ENCODE results near the gene SUSD1.
"Not testable (repeated sequence)": the region's sequence is repeated elsewhere in the genome, so short reads cannot be mapped to it uniquely, and the experiment has no call there.

The SUSD1 gene

DNA sequence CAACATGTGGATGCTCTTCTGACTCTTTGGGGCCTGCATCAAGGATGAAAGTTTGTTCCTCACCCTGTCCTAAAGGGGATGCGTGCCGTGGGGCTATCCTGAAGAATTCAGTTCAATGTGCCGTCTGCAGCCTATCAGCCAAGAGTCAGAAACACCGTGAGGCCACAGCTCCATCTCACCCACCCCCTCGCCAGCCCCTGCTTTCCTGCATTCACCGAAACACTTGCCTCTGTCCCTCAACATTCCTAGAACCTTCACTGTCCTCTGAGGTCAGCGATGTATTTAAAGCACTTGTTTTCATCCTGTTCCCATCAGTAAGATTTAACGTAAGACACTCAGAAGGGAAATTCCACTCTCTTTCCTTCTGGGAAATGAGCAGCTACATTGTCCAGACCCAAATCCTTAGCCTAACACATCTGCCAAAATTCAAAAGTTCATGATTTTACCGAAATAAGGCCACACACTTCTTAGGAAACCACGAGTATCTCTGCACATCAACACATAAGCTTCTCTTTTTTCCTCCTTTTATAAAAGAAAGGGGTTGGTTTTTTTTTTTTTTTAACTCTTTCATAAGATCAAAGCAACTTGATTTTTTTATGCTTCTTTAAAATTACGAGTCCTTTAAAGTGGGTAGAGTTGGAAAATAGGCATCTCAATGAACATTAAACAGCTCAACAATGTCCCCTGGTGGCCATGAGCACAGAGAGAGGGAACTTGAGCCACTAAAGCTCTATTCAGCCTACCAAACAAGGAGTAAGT, 100.7 kb downstream of the SUSD1 start:
- Histone ChIP-seq H3K4me3 (ENCODE audit: insufficient read depth, low read depth, low read length) (no peak overlapping the region), H3K4me1 (ENCODE audit: control insufficient read depth, insufficient read depth, low read length) (peaks cover 5% of the 10 kb centered on the region), H3K36me3 (ENCODE audit: control insufficient read depth, insufficient read depth, low read length) (no peaks in the 10 kb centered on the region), H3K27ac (ENCODE audit: insufficient read depth, low read depth, low read length, poor library complexity, severe bottlenecking) (no peak overlapping the region), H3K27me3 (ENCODE audit: control insufficient read depth, insufficient read depth, low read length, poor library complexity, severe bottlenecking) (no peaks in the 10 kb centered on the region), H3K9me3 (ENCODE audit: control insufficient read depth, low read length) (no peaks in the 10 kb centered on the region)
- WGBS, 2 experiments, result 76 to 79% methylated on average over 10 to 11 of the region's 11 CpGs

DNA sequence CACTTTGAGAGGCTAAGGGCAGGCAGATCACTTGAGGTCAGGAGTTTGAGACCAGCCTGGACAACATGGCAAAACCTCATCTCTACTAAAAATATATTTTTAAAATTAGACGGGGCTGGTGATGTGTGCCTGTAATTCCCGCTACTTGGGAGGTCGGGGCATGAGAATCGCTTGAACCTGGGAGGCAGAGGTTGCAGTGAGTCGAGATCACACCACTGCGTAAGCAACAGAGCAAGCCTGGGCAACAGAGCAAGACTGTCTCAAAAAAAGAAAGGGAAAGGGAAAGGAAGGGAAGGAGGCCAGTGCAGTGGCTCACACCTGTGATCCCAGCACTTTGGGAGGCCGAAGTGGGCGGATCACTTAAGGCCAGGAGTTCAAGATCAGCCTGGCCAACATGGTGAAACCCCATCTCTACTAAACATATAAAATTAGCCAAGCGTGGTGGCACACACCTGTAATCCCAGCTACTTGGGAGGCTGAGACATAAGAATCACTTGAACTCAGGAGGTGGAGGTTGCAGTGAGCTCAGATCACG, 101.4 kb downstream of the SUSD1 start:
- H3K4me3 ChIP-seq (ENCODE audit: insufficient read depth, low read depth, low read length), result not testable (repeated sequence)

DNA sequence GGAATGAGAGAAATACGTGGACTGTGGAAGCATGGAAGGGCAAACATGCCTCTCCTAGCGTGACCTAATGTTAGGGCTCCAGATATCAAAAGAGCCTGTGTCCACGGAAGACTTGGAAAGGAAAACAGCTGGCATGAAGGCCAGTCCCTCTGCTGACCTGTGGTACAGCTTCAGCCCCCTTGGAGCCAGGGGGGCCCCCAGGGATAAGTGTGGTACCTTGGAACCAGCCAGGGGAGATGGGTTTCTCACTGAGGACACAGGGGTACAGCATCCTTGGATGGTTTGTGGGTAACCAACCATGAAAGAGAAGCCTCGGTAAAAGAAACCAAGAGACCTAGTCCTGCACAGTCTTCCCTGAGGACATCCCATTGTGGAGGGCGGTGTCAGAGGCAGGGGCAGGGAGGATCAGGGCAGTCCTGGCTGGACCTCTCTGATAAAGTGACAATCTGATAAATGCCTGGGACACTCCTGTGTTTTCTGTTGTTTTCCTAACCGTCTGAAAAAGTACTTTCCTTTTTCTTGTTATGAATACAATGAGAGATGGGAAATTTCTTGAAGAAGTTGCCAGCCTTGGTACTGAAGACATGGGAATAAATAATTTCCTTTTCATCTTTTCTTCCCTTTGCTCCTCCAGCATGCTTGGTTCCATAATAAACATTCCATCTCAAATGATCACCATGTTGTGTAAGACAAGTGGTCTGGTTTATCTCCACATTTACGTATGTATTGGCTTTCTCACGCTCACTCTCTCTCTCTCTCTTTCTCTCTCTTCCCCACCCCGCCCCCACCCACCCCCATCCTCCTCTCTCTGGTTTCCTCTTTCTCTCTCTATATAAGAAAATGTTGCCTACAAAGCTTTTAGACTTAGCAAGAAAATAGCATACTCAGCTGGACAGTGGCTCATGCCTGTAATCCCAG, 102.1 kb downstream of the SUSD1 start:
- no peaks in the 10 kb centered on the region for H3K27me3 ChIP-seq (ENCODE audit: control insufficient read depth, insufficient read depth, low read length, poor library complexity, severe bottlenecking)
- WGBS, 2 experiments, result 90 to 93% methylated on average over 7 to 8 of the region's 9 CpGs
- peaks cover 5% of the 10 kb centered on the region for H3K4me1 ChIP-seq (ENCODE audit: control insufficient read depth, insufficient read depth, low read length)
- no peaks in the 10 kb centered on the region for H3K36me3 ChIP-seq (ENCODE audit: control insufficient read depth, insufficient read depth, low read length)
- no peaks in the 10 kb centered on the region for H3K9me3 ChIP-seq (ENCODE audit: control insufficient read depth, low read length)
- H3K4me3 ChIP-seq (ENCODE audit: insufficient read depth, low read depth, low read length), result no peak overlapping the region
- no peak overlapping the region for H3K27ac ChIP-seq (ENCODE audit: insufficient read depth, low read depth, low read length, poor library complexity, severe bottlenecking)

More for the DNA sequence above, 101.4 kb downstream of the SUSD1 start:
- H3K27me3 ChIP-seq (ENCODE audit: control insufficient read depth, insufficient read depth, low read length, poor library complexity, severe bottlenecking); H3K9me3 ChIP-seq (ENCODE audit: control insufficient read depth, low read length); H3K27ac ChIP-seq (ENCODE audit: insufficient read depth, low read depth, low read length, poor library complexity, severe bottlenecking); H3K4me1 ChIP-seq (ENCODE audit: control insufficient read depth, insufficient read depth, low read length); H3K36me3 ChIP-seq (ENCODE audit: control insufficient read depth, insufficient read depth, low read length): not testable (repeated sequence)
- WGBS, 2 experiments, result 93 to 95% methylated on average over 10 of the region's 10 CpGs

DNA sequence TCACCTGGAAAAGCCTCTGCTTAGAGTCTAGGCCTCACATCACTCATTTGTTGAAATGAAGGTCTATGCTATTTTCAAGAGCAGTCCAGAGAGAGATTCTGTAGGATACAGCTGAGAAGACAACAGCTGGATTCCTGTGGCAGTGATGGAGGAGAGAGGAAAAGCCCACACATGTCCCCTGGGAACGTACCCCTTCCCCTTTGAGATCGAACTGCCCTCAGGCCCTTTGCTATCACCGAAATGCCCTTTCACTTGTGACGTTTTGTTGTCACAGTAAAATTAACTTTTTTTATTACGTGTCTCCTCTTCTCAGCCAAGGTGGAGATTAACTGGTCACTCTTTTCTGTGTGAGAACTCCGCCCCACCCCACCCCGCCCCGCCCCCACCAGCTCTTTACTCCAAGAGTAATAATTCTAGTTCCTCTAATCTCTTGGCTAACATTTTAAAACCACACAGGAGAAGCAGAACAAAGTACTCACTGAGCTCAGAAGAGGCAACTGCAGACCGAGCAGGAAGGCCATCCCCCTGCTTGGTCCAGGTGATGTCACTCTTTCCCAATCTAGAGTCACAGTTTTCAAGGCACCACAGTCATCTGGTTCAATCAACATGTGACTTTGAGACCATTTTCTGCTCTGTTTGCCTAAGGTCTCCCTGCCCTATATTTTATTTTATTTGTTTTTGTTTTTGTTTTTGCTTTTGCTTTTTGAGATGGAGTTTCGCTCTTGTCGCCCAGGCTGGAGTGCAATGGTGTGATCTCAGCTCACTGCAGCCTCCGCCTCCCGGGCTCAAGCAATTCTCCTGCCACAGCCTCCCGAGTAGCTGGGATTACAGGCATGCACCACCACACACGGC, 105.6 kb downstream of the SUSD1 start:
- WGBS, 2 experiments, result 90 to 92% methylated on average over 12 to 13 of the region's 15 CpGs

DNA sequence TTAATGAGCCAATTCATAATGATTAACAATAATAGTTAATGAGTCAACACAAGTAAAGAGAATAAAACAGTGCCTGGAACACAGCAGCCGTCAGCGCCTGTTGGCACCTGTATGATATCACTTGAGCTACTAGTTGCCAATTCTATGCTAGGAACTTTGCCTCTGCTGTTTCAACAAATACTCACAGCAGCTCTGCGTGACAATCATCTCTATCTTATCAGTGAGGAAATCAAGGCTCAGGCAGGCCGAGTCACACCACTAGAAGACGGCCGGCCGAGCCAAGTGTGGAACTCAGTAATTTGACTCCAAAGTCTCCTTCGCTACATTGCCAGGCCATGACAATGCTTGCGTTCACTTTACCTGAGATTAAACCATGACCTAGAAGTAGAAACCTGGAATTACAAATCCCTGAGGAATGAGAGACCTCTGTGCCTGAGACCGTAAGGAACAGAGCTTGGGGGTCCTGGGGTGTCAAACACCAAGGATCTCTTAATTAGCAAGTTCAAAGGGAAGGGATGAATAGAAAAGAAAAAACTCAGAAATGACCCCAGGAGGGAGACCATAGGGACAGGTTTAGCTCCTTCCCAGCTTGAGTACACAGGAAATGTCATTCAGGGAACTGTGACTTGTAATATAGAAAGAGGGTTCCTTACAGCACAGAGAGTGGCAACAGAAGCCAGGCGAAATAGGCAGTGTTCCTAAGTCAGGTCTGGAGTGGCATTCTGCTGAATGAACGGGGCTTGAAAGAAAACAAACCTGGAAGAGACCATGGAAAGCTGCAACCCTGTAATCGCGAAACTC, 109.1 kb downstream of the SUSD1 start:
- H3K4me3 ChIP-seq (ENCODE audit: insufficient read depth, low read depth, low read length), result no peak overlapping the region
- H3K27ac ChIP-seq (ENCODE audit: insufficient read depth, low read depth, low read length, poor library complexity, severe bottlenecking), result no peak overlapping the region
- H3K9me3 ChIP-seq (ENCODE audit: control insufficient read depth, low read length), result no peaks in the 10 kb centered on the region
- H3K36me3 ChIP-seq (ENCODE audit: control insufficient read depth, insufficient read depth, low read length), result no peaks in the 10 kb centered on the region
- no peaks in the 10 kb centered on the region for H3K27me3 ChIP-seq (ENCODE audit: control insufficient read depth, insufficient read depth, low read length, poor library complexity, severe bottlenecking)
- WGBS, 2 experiments, result 60 to 64% methylated on average over 14 of the region's 14 CpGs
- peaks cover 8% of the 10 kb centered on the region for H3K4me1 ChIP-seq (ENCODE audit: control insufficient read depth, insufficient read depth, low read length)

More for the DNA sequence above, 105.6 kb downstream of the SUSD1 start:
- Histone ChIP-seq H3K4me3 (ENCODE audit: insufficient read depth, low read depth, low read length) (no peak overlapping the region), H3K4me1 (ENCODE audit: control insufficient read depth, insufficient read depth, low read length) (peaks cover 13% of the 10 kb centered on the region), H3K36me3 (ENCODE audit: control insufficient read depth, insufficient read depth, low read length) (no peaks in the 10 kb centered on the region), H3K27ac (ENCODE audit: insufficient read depth, low read depth, low read length, poor library complexity, severe bottlenecking) (no peak overlapping the region), H3K9me3 (ENCODE audit: control insufficient read depth, low read length) (no peaks in the 10 kb centered on the region), H3K27me3 (ENCODE audit: control insufficient read depth, insufficient read depth, low read length, poor library complexity, severe bottlenecking) (no peaks in the 10 kb centered on the region)

- H3K27me3 ChIP-seq (ENCODE audit: control insufficient read depth, insufficient read depth, low read length, poor library complexity, severe bottlenecking), result no peaks in the 10 kb centered on the region
- 92 to 98% methylated on average over 5 of the region's 5 CpGs for WGBS, 2 experiments
- H3K4me1 ChIP-seq (ENCODE audit: control insufficient read depth, insufficient read depth, low read length), result peaks cover 8% of the 10 kb centered on the region
- no peak overlapping the region for H3K27ac ChIP-seq (ENCODE audit: insufficient read depth, low read depth, low read length, poor library complexity, severe bottlenecking)
- H3K9me3 ChIP-seq (ENCODE audit: control insufficient read depth, low read length), result no peaks in the 10 kb centered on the region
- no peaks in the 10 kb centered on the region for H3K36me3 ChIP-seq (ENCODE audit: control insufficient read depth, insufficient read depth, low read length)
- H3K4me3 ChIP-seq (ENCODE audit: insufficient read depth, low read depth, low read length), result no peak overlapping the region
Observed at GRCh38 chr9:112064871-112065270, 110.2 kb downstream of the SUSD1 start.

DNA sequence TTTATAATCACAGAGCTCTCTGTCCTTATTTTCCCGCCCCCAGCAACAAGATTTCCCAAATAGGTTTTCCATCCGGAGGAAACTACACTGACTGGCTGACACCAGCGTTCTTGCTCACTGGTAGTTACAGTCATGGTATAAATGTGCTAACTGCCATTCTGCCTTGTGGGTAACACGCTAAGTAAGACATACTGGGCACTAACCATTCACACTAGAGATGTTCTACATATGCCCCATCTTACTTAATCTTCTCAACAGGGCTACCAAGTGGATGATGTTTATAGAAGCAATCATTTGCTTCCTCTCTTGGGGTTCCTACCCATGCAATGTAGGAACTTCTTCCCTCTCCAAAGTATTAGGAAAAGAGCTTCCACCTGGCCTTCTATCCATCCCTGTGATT, 111.5 kb downstream of the SUSD1 start:
- Histone ChIP-seq H3K27ac (ENCODE audit: insufficient read depth, low read depth, low read length, poor library complexity, severe bottlenecking) (no peak overlapping the region), H3K4me1 (ENCODE audit: control insufficient read depth, insufficient read depth, low read length) (peaks cover 8% of the 10 kb centered on the region), H3K36me3 (ENCODE audit: control insufficient read depth, insufficient read depth, low read length) (no peaks in the 10 kb centered on the region), H3K27me3 (ENCODE audit: control insufficient read depth, insufficient read depth, low read length, poor library complexity, severe bottlenecking) (no peaks in the 10 kb centered on the region), H3K9me3 (ENCODE audit: control insufficient read depth, low read length) (no peaks in the 10 kb centered on the region), H3K4me3 (ENCODE audit: insufficient read depth, low read depth, low read length) (no peak overlapping the region)
- 97 to 98% methylated on average over 4 of the region's 4 CpGs for WGBS, 2 experiments

DNA sequence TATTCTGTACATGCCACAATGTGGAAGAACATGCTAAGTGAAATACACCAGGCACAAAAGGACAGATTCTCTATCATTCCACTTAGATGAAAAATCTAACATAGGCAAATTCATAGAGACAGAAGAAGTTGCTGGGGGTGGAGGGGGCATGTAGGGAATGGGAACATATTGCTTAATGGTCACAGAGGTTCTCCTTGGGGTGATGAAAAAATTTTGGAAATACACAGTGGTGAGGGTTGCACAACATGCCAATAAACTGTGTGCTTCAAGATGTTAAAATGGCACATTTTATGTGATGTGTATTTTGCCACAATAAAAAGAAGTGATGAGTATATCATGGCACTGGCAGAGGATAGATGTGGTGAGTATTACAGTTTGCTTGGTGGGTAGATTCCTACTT, 111.9 kb downstream of the SUSD1 start:
- H3K4me1 ChIP-seq (ENCODE audit: control insufficient read depth, insufficient read depth, low read length), result peaks cover 8% of the 10 kb centered on the region
- H3K9me3 ChIP-seq (ENCODE audit: control insufficient read depth, low read length), result no peaks in the 10 kb centered on the region
- no peaks in the 10 kb centered on the region for H3K36me3 ChIP-seq (ENCODE audit: control insufficient read depth, insufficient read depth, low read length)
- no peak overlapping the region for H3K27ac ChIP-seq (ENCODE audit: insufficient read depth, low read depth, low read length, poor library complexity, severe bottlenecking)
- no peaks in the 10 kb centered on the region for H3K27me3 ChIP-seq (ENCODE audit: control insufficient read depth, insufficient read depth, low read length, poor library complexity, severe bottlenecking)
- H3K4me3 ChIP-seq (ENCODE audit: insufficient read depth, low read depth, low read length), result no peak overlapping the region

GRCh38 chr9:112061152-112061740, 113.9 kb downstream of the SUSD1 start:
- Histone ChIP-seq H3K9me3 (ENCODE audit: control insufficient read depth, low read length) (no peaks in the 10 kb centered on the region), H3K27ac (ENCODE audit: insufficient read depth, low read depth, low read length, poor library complexity, severe bottlenecking) (no peak overlapping the region), H3K4me3 (ENCODE audit: insufficient read depth, low read depth, low read length) (no peak overlapping the region), H3K4me1 (ENCODE audit: control insufficient read depth, insufficient read depth, low read length) (peaks cover 8% of the 10 kb centered on the region), H3K36me3 (ENCODE audit: control insufficient read depth, insufficient read depth, low read length) (no peaks in the 10 kb centered on the region), H3K27me3 (ENCODE audit: control insufficient read depth, insufficient read depth, low read length, poor library complexity, severe bottlenecking) (no peaks in the 10 kb centered on the region)
- 55 to 72% methylated on average over 3 of the region's 3 CpGs for WGBS, 2 experiments

All from ectodermal cell (in vitro differentiated cells).